ENCODE data around the gene KCND2. TPM values are rescaled to one million over a fixed set of nuclear protein-coding genes. Genes with fewer than 3 reads are reported as not detected.

Gene KCND2
- total and polyA plus RNA-seq, 2 of the 8 experiments (the other 6 are each of a cell fraction or from before 2014, with no cell fraction given) = 4.6 to 7.7 TPM

DNA sequence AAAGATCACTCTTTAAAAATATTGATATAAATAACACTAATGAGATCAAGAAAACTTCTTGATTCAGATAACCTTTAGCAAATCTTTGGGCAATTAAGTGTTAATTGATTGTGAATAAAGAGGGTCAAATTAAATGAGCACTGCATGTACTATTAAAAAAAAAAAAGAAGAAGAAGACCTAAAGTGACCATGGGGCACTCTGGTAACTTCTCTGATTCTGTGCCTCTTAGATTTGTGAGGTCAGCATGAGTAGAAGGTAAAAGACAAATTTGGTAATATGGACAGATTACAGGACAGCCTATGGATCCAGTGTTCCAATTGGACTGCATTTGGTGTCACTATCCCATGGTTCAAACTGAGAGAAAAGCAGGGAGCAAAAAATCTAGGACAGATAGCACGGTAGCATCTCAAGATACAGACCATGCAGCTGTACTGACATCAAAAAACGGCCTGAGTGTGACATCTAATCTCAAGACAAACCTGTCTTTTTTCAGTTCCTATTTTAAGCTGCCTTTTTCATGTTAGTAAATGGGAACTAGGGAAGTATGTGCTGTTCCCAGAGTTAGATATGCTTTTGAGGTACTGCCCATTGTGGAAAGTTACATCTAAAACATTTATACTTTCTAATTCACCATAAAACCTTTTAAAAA lies 128.0 kb downstream of the KCND2 start:
- no peak overlapping the region for H2BK120ac ChIP-seq (replicated peaks; ENCODE audit: low read depth, low read length)
- H3K36me3 ChIP-seq (ENCODE audit: control insufficient read depth in 2 of 4, insufficient read depth in 4 of 4, low read length in 3 of 4) = no peaks in the 10 kb centered on the region
- H2AK5ac ChIP-seq (ENCODE audit: low read depth, low read length) = no peak overlapping the region
- ChIA-PET CTCF (ENCODE audit: partially characterized antibody) (no interaction called here), POLR2A (ENCODE audit: partially characterized antibody) (no interaction called here)
- no peak overlapping the region for H3K4ac ChIP-seq (replicated peaks; ENCODE audit: insufficient read length, low read depth, low read length)
- no peak overlapping the region for H2BK15ac ChIP-seq (ENCODE audit: low read length)
- no peaks in the 10 kb centered on the region for H3K23me2 ChIP-seq (ENCODE audit: low read depth, low read length)
- no peak overlapping the region for H4K5ac ChIP-seq (ENCODE audit: insufficient read length, low read depth, low read length)
- no peak overlapping the region for H3K14ac ChIP-seq (ENCODE audit: insufficient read length)
- H3K23ac ChIP-seq (ENCODE audit: insufficient read length) = no peak overlapping the region
- H2BK5ac ChIP-seq (ENCODE audit: low read depth, low read length) = no peak overlapping the region
- no peak overlapping the region for H3K18ac ChIP-seq (ENCODE audit: extremely low read depth, low read length)
- no peaks in the 10 kb centered on the region for H3K79me1 ChIP-seq (ENCODE audit: low read depth, low read length)
- no peaks in the 10 kb centered on the region for H3K79me2 ChIP-seq (ENCODE audit: control insufficient read depth in 1 of 2, insufficient read depth in 2 of 2, low read length in 2 of 2)
- H4K20me1 ChIP-seq (replicated peaks in 1 of 2; ENCODE audit: control insufficient read depth in 1 of 2, insufficient read depth in 2 of 2, low read length in 2 of 2) = no peaks in the 10 kb centered on the region
- H4K91ac ChIP-seq (replicated peaks; ENCODE audit: insufficient read length, low read length) = no peak overlapping the region
- no peak overlapping the region for H3K56ac ChIP-seq (replicated peaks; ENCODE audit: insufficient read length, low read depth, low read length)
- H3K4me3 ChIP-seq (ENCODE audit: extremely low read depth in 1 of 4, insufficient read depth in 2 of 4, low read depth in 3 of 4, low read length in 4 of 4) = no peak overlapping the region
- H2AFZ ChIP-seq (ENCODE audit: low read length) = no peak overlapping the region
- DNase-seq (ENCODE audit: low read depth in 1 of 2, low spot score in 2 of 2) (no peak), FAIRE-seq (no peak)
- H2BK12ac ChIP-seq (ENCODE audit: low read depth, low read length) = no peak overlapping the region
- no peaks in the 10 kb centered on the region for H3K27me3 ChIP-seq (replicated peaks in 1 of 4; ENCODE audit: control insufficient read depth in 3 of 4, extremely low read depth in 1 of 4, insufficient read depth in 3 of 4, low read length in 3 of 4)
- H3K9ac ChIP-seq (replicated peaks in 1 of 4; ENCODE audit: extremely low read depth in 1 of 4, low read depth in 3 of 4, low read length in 3 of 4) = no peak overlapping the region
- H3K9me3 ChIP-seq (ENCODE audit: insufficient read depth in 2 of 2, low read depth in 1 of 2, low read length in 1 of 2) = no peaks in the 10 kb centered on the region
- WGBS, 2 experiments (ENCODE audit: extremely low coverage in 1 of 2, insufficient coverage in 1 of 2, insufficient read length in 1 of 2, insufficient replicate concordance in 2 of 2, low coverage in 1 of 2, low lambda C conversion rate in 2 of 2, missing lambda C conversion rate in 1 of 2) = 72% methylated on average over 2 of the region's 2 CpGs; no CpG with 5 or more reads in 1 of the 2 experiments
- H4K8ac ChIP-seq (ENCODE audit: extremely low read depth, insufficient read depth, low read length) = no peak overlapping the region
- H3K27ac ChIP-seq (ENCODE audit: low read depth, low read length) = no peak overlapping the region
- H3K4me1 ChIP-seq (replicated peaks in 1 of 4; ENCODE audit: control insufficient read depth in 3 of 4, insufficient read depth in 4 of 4, low read length in 3 of 4) = no peaks in the 10 kb centered on the region
- H2BK20ac ChIP-seq (ENCODE audit: low read length) = no peak overlapping the region
- no peak overlapping the region for H3K4me2 ChIP-seq (ENCODE audit: insufficient read depth in 1 of 2, low read depth in 2 of 2, low read length in 2 of 2)
- TF ChIP-seq GTF2F1 (IDR thresholded peaks at IDR 0.05; ENCODE audit: borderline replicate concordance, low read depth, low read length) (no peak), RAD21 (IDR thresholded peaks at IDR 0.05 in 1 of 2, conservative IDR thresholded peaks at IDR 0.05 in 1 of 2; ENCODE audit: low read depth in 2 of 2, low read length in 2 of 2) (no peak), POLR2A (IDR thresholded peaks at IDR 0.05; ENCODE audit: control extremely low read depth in 1 of 2, low read depth in 2 of 2, low read length in 2 of 2) (no peak), BACH1 (IDR thresholded peaks at IDR 0.05; ENCODE audit: low read length) (no peak), KDM4A (IDR thresholded peaks at IDR 0.05; ENCODE audit: low read depth, low read length, severe bottlenecking) (no peak), BCL11A (IDR thresholded peaks at IDR 0.05; ENCODE audit: low read depth in 2 of 2, low read length in 2 of 2) (no peak), CEBPB (IDR thresholded peaks at IDR 0.05; ENCODE audit: low read depth, low read length) (no peak), TAF7 (optimal IDR thresholded peaks at IDR 0.05; ENCODE audit: borderline replicate concordance, low read depth, low read length) (no peak), BRCA1 (IDR thresholded peaks at IDR 0.05; ENCODE audit: low read depth, low read length) (no peak), HDAC2 (IDR thresholded peaks at IDR 0.05; ENCODE audit: borderline replicate concordance in 1 of 2, low read depth in 2 of 2, low read length in 2 of 2) (no peak), ZNF274 (IDR thresholded peaks at IDR 0.05; ENCODE audit: borderline replicate concordance, extremely low read depth, low read length) (no peak), SP1 (IDR thresholded peaks at IDR 0.05; ENCODE audit: low read depth, low read length) (no peak)
- TF ChIP-seq, protein P1, sequence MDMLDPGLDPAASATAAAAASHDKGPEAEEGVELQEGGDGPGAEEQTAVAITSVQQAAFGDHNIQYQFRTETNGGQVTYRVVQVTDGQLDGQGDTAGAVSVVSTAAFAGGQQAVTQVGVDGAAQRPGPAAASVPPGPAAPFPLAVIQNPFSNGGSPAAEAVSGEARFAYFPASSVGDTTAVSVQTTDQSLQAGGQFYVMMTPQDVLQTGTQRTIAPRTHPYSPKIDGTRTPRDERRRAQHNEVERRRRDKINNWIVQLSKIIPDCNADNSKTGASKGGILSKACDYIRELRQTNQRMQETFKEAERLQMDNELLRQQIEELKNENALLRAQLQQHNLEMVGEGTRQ (IDR thresholded peaks at IDR 0.05; ENCODE audit: low read length) = no peak
